Fibroblast of skin of right quadriceps (primary cell): ENCODE measurements around the gene PDPN.
"Not testable (repeated sequence)": the region's sequence is repeated elsewhere in the genome, so short reads cannot be mapped to it uniquely, and the experiment has no call there.

Source experiments
- DNase-seq: peaks from one replicate; pipeline ENCODE4 v3.0.0-alpha.2; 2013

Gene PDPN

GRCh38 chr1:13583595-13583965, at the start of gene PDPN:
TSS of gene PDPN (plus strand) at chr1:13583832. CDS start at chr1:13584034, 202 bp downstream.
- DNase-seq = no peak

- no peak for DNase-seq
These were observed 48.4 kb upstream of the PDPN start for GRCh38 chr1:13535227-13535626.

GRCh38 chr1:13536571-13536970, 47.1 kb upstream of the PDPN start:
- no peak for DNase-seq

DNA sequence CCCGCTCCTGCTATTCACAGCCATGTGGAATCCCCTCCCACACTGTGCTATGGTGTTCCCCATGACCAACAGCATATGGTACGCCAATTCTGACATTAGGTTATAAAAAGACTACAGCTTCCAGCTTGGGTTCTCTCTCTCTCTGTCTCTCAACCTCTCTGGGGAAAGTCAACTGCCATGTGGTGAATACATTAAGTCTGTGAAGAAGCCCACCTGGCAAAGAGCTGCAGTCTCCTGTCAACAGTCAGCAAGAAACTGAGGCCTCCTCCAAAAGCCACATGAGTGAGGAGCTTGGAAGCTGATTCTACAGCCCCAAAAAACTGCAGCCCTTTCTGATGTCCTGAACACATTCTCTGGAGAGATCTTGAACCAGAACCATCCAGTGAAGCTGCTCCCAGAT, 44.8 kb upstream of the PDPN start:
- DNase-seq = no peak

- no peak for DNase-seq
These were observed 43.9 kb upstream of the PDPN start for GRCh38 chr1:13539683-13540082.

- DNase-seq = no peak
These were observed 42.8 kb upstream of the PDPN start for GRCh38 chr1:13540866-13541265.

DNA sequence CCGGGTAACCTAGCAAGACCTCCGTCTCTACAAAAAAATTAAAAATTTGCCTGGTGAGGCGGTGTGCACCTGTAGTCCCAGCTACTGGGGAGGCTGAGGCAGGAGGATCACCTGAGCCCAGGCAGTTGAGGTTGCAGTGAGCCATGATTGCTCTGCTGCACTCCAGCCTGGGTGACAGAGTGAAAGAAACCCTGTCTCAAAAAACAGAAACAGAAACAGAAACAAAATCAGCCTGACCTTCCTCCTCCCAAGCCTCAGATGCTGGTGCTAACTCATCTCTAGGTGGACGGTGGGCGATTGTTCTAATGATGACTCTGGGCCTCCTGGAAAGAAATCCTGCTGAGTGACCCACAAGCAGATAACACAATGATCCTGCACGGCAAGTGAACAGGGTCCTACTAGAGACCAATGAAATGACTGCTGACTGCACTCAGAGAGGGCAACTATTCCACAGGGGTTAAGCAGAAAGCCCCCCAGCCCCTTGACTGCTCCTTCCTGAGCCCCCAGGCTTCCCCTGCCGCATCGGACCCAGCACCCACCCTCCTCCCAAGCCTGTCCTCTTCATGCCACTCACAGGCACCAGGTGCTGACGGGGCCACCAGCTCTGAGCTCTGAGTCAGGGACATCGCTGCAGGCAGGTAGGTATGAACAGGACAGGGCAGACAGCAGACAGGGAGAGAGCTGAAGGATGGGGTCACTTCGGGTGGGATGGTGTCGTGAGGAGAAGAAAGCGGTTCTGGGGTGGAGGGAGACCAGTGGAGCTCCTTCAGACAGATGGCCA, 42.0 kb upstream of the PDPN start:
- no peak for DNase-seq

DNA sequence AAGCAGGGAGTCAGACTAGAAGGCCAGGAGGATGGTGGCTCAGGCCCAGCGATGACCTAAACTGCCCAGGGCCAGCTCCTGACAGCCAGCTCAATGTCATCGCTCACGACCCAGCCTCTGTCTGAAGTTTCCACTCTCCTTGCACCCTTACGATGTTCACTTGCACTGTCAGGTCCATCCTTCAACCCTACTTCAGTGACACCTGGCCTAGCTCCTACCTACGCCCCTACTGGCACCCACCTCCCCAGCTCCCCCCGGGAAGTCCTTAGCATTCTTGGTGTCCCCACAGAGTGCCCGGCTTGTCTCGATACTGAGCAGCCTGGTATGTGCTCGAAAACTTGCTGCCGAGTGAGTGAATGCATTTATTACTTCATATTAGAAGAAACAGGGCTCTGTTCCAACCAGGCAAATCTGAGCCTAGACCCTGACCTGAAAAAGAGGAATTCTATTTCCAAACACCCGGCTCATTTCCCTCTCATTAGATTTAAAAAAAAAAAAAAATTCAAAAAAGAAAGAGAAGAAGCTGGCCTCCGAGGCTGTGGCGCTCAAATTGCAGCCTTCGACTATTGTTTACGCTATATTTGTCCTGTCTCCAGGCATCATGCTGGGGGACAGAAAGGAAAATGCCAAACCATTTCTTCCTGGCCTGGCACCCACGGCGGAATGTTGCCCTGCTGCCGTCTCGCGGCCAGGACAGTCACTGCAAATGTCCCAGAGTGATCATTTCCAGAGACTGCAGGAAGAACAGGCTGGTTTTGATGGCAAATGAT, 40.0 kb upstream of the PDPN start:
- DNase-seq = no peak

GRCh38 chr1:13544221-13544556, 39.4 kb upstream of the PDPN start:
- DNase-seq = no peak

- no peak for DNase-seq
These were observed 36.8 kb upstream of the PDPN start for GRCh38 chr1:13546791-13547190.

DNA sequence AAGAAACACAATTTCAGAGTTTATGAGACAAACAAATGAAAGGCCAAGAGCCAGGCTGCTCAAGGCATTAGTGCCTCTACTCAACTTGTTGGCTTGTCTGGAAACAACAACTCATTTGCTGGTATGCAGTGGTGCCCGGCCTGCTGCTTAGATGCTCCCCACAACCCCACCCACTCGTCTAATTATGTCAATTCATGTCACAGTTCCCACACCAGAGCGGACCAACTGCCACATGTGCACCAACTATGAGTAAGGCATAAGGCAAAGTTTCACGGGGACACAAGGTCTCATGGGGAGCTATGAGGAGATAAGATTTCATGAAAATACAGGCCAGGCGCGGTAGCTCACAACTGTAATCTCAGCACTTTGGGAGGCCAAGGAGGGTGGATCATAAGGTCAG, 35.4 kb upstream of the PDPN start:
- DNase-seq = no peak

GRCh38 chr1:13549021-13549420, 34.6 kb upstream of the PDPN start:
- DNase-seq = no peak

DNA sequence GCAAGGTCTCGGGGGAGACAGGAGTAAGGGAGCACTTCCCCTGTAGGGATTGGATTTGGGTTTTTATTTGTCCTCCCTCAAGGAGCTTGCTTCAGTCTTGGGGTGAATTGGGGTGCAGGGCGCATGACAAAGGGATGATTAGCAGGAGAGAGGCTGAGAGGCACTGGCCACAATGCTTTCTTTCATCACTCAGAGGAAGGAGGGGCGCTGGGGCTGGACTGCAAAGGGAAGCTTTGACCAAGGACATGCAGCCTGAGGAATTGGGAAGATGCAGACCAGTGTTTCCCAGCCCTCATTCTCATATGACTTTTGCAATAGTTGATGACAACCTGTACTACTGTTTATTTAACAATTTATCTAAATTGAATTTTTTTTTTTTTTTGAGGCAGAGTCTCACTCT, 34.1 kb upstream of the PDPN start:
- no peak for DNase-seq

DNA sequence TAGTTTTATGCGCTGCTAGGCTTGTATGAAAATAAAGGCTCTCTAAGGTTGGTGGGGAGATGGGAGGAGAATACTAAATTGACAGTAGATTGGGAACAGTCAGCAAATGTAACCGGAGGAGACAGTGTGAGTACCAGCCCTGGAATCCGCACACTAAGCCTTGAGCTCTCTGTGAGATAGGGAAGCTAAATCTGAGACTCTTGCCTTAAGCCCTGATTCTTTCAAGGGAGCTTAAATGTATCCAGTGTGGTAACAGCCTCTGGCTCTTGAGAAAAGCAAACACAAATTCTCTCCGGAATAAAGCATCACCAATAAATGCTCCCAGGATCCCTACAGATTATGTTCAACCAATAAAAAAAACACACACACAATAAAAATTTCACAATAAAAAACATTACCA, 33.0 kb upstream of the PDPN start:
- DNase-seq = no peak

DNA sequence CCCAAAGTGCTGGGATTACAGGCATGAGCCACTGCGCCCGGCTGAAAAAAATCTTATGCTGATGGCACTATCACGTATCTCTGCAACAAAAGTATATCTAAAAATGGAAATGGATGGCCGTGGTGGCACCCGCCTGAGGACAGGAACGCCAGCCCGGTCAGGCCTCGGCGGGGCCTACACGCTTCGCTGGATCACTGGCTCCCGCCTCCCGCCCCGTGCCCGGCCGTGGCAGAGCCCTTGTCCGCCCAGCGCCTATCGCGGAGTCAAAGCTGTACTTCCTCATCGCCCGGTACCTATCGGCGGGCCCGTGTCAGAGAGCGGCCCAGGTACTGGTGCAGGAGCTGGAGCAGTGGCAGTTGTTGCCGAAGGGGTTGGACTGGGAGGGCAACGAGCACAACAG, 28.8 kb upstream of the PDPN start:
- DNase-seq = no peak

- DNase-seq = no peak
These were observed 27.3 kb upstream of the PDPN start for GRCh38 chr1:13556224-13556764.

DNA sequence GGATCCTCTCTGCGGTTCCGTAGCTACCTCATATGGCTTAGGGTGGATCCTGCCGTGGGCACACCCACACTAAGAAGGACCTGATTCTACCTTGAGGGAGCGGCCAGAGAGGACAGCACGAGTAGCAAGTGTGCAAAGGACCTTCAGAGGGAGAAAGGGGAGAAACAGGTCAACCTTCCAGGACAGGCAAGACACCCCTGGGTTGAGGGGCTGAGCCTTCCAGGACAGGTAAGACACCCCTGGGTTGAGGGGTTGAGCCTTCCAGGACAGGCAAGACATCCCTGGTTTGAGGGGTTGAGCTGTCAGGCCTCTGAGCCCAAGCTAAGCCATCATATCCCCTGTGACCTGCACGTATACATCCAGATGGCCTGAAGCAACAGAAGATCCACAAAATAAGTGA, 23.1 kb upstream of the PDPN start:
- DNase-seq = no peak

GRCh38 chr1:13562981-13563380, 20.7 kb upstream of the PDPN start:
- DNase-seq = not testable (repeated sequence)

DNA sequence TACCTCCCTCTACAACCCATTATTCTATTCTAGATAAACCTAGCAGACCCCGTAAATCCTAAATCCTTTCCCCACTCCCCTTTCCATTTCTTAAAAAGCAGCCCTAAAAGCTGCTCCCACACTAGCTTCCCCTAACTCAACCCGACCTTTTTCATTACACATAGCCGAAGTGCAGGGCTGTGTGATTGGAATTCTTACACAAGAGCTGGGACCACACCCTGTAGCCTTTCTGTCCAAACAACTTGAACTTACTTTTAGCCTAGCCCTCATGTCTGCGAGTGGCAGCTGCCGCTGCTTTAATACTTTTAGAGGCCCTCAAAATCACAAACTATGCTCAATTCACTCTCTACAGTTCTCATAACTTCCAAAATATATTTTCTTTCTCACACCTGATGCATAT, 19.6 kb upstream of the PDPN start:
- DNase-seq = no peak

- DNase-seq = not testable (repeated sequence)
These were observed 13.2 kb upstream of the PDPN start for GRCh38 chr1:13570435-13570834.

DNA sequence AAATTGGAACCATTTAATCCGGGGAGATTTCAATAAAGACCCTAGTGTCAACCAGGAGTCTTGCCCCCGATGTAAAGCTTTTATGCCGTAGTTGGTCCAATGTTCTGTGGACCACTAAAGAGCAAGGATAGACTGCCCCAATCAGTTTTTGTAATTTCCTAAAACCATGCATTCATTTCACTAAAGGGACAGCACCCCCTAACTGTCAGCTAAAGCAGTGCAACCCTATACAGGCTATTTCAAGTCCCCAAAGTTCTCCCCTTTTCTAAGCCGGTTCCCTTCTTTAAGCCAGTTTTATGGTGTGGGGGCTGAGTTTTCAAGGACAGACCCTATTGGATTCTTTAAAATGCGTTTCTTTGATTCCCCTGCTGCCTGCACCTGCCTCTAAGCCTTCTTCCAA, 12.7 kb upstream of the PDPN start:
- DNase-seq = no peak

DNA sequence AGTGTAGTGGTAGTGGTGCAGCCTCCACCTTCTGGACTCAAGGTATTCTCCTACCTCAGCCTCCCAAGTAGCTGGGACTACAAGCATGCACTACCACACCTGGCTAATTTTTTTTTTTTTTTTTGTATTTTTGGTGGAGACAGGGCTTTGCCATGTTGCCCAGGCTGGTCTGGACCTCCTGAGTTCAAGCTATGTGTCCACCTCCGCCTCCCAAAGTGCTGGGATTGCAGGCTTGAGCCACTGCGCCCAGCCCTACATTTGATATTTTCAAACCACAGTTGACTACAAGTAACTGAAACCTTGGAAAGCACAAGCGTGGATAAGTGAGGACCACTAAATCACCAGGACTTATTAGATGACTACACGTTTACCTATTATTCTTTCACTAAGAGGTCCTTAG, 10.0 kb upstream of the PDPN start:
- DNase-seq = no peak

GRCh38 chr1:13576926-13577325, 6.7 kb upstream of the PDPN start:
- DNase-seq = no peak

- DNase-seq = no peak
These were observed 5.8 kb upstream of the PDPN start for GRCh38 chr1:13577846-13578245.
